MM.1S (cell line): ENCODE data around the gene DYNC1I1.

ENCODE experiments used
- CTCF ChIP-seq: fragments of 300-600 bp; sonication (generic); IDR thresholded peaks from 2 replicates; pipeline ENCODE4 v1.5.1; 2016; ENCODE audit warnings: antibody characterized with exemption, low read length, mixed read lengths
- EZH2 ChIP-seq: fragments of 300-600 bp; sonication (generic); optimal IDR thresholded peaks from 2 replicates; pipeline ENCODE3; 2017; ENCODE audit warnings: low read depth, mild to moderate bottlenecking, antibody characterized with exemption, low read length, mixed read lengths

GRCh38 chr7:96122746-96123145 lies 350.4 kb downstream of the DYNC1I1 start:
- TF ChIP-seq CTCF (no peak), EZH2 (no peak)
